ENCODE results near the gene MEAK7. TPM values are rescaled to one million over a fixed set of nuclear protein-coding genes. Genes with fewer than 3 reads are reported as not detected.

MEAK7 gene
- total RNA-seq, 1 donor from 2014 or later: 32.3 TPM

DNA sequence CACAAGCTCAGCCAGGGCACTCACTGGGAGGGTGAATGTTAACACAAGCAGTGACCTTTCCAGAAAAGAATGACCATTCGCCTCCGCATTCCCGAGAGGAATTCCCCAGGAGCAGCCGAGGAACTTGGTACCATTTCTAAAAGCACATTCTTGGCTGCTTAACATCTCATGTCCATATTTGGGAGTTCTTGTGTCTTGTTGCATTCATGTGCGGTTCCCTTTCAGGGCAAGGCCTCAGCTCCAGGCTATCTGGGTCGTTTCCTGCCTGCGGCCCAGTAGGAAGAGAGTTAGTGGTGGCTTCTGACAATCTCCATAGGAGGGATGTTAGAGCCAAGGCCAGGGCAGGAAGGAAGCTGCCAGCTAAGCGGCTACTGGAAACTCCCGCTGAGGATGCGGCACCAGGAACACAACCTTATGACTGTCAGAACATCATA lies 27.8 kb upstream of the MEAK7 start:
- H3K27me3 Mint-ChIP-seq: peaks cover 5% of the 10 kb centered on the region
- peaks cover 1% of the 10 kb centered on the region for H3K36me3 Mint-ChIP-seq (ENCODE audit: insufficient read depth)
- TF ChIP-seq, protein P1, sequence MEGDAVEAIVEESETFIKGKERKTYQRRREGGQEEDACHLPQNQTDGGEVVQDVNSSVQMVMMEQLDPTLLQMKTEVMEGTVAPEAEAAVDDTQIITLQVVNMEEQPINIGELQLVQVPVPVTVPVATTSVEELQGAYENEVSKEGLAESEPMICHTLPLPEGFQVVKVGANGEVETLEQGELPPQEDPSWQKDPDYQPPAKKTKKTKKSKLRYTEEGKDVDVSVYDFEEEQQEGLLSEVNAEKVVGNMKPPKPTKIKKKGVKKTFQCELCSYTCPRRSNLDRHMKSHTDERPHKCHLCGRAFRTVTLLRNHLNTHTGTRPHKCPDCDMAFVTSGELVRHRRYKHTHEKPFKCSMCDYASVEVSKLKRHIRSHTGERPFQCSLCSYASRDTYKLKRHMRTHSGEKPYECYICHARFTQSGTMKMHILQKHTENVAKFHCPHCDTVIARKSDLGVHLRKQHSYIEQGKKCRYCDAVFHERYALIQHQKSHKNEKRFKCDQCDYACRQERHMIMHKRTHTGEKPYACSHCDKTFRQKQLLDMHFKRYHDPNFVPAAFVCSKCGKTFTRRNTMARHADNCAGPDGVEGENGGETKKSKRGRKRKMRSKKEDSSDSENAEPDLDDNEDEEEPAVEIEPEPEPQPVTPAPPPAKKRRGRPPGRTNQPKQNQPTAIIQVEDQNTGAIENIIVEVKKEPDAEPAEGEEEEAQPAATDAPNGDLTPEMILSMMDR (IDR thresholded peaks at IDR 0.05; ENCODE audit: unreplicated experiment): no peak
- H3K4me3 Mint-ChIP-seq (ENCODE audit: low read depth): no peak overlapping the region
- peaks cover 10% of the 10 kb centered on the region for H3K4me1 Mint-ChIP-seq (ENCODE audit: low read depth)
- H3K27ac Mint-ChIP-seq: peak overlapping the region; percentile 85
- H3K9me3 Mint-ChIP-seq (ENCODE audit: low read depth): peaks cover 6% of the 10 kb centered on the region
- DNase-seq (ENCODE audit: low spot score, unreplicated experiment): no peak

DNA sequence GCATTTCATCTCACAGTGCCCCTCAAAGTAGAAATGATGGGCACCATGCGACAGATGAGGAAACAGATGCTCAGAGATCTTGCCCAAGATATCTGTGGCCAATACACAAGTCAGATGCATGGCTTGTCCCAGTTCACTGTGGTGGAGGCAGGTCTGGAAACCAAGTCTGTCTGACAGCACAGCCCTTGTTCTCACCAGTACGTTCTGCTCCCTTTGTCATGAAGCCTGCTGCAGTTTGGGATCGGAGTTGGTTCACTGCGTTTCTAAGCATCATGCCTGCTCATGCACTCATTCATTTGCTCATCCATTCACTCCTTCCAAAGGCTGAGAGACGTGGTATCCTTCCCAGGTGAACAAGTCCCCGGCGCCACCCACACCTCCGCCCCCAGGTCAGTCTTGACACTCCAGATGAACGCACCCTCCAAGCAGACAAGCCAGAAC lies 27.2 kb upstream of the MEAK7 start:
- H3K9me3 Mint-ChIP-seq (ENCODE audit: low read depth): peaks cover 6% of the 10 kb centered on the region
- TF ChIP-seq, protein P1 (IDR thresholded peaks at IDR 0.05; ENCODE audit: unreplicated experiment): no peak
- peaks cover 1% of the 10 kb centered on the region for H3K36me3 Mint-ChIP-seq (ENCODE audit: insufficient read depth)
- H3K4me1 Mint-ChIP-seq (ENCODE audit: low read depth): peaks cover 10% of the 10 kb centered on the region
- peaks cover 8% of the 10 kb centered on the region for H3K27me3 Mint-ChIP-seq
- no peak for DNase-seq (ENCODE audit: low spot score, unreplicated experiment)
- H3K4me3 Mint-ChIP-seq (ENCODE audit: low read depth): no peak overlapping the region
- H3K27ac Mint-ChIP-seq: peak overlapping the region; percentile 85

DNA sequence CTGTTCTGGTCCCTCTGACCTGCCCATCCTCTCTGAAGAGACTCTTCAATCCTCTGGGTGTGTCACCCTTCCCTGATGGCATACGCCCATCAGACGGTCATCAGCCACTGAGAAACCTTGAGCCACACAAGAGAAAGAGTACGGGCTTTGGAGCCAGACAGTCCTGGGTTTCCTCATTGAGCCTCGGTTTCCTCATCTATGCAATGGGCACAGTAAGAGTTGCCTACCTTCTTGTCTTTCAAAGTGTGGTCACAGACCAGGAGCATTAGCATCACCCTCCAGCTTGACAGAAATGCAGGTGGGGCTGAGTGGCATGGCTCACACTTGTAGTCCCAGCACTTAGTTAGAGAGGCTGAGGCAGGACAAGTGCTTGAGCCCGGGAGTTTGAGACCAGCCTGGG lies 26.1 kb upstream of the MEAK7 start:
- H3K27me3 Mint-ChIP-seq: peaks cover 9% of the 10 kb centered on the region
- no peak for DNase-seq (ENCODE audit: low spot score, unreplicated experiment)
- no peak overlapping the region for H3K4me3 Mint-ChIP-seq (ENCODE audit: low read depth)
- H3K4me1 Mint-ChIP-seq (ENCODE audit: low read depth): peaks cover 9% of the 10 kb centered on the region
- peaks cover 1% of the 10 kb centered on the region for H3K36me3 Mint-ChIP-seq (ENCODE audit: insufficient read depth)
- peaks cover 6% of the 10 kb centered on the region for H3K9me3 Mint-ChIP-seq (ENCODE audit: low read depth)
- H3K27ac Mint-ChIP-seq: no peak overlapping the region
- TF ChIP-seq, protein P1 (IDR thresholded peaks at IDR 0.05; ENCODE audit: unreplicated experiment): no peak

DNA sequence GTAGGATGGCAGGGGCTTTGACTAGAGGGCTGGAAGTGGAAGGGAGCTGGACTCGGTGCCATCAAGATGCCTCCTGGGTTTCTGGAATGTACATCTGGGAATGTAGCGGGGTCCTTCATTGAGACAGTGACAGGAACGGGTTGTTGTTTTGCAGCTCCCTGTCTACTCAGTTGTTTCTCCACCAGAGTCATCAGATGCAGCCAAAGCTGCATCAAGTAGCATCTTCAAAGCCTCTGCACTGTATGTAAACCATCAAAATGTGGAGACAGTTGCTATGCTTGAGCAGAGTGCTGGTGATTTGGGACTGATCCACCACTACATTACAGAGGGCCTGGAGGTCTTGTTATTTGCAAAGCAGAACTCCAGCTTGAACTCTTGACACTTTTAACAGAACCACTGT lies 25.1 kb upstream of the MEAK7 start:
- Mint-ChIP-seq H3K36me3 (ENCODE audit: insufficient read depth) (peaks cover 1% of the 10 kb centered on the region), H3K4me3 (ENCODE audit: low read depth) (no peak overlapping the region), H3K27me3 (peaks cover 11% of the 10 kb centered on the region), H3K9me3 (ENCODE audit: low read depth) (peaks cover 6% of the 10 kb centered on the region), H3K27ac (no peak overlapping the region), H3K4me1 (ENCODE audit: low read depth) (peaks cover 6% of the 10 kb centered on the region)
- TF ChIP-seq, protein P1 (IDR thresholded peaks at IDR 0.05; ENCODE audit: unreplicated experiment): no peak
- no peak for DNase-seq (ENCODE audit: low spot score, unreplicated experiment)

DNA sequence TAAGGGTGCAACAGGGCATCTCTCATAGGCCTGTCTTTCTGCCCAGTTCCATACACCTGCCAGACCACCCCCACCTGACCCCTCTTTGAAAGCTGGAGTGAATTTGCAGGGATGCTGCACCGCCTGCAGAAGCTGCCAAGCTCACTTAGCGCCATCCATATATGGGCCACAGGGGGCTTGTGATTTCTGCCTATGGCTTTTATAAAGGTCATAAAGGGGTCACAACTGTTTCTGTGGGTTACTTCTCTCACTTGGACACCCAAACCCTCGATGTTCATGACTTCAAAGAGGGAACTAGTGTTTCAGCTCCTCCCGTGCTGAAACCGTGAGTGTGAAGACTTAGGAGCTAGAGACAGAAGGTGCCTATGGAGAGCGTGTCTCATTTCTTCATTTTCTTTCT lies 23.9 kb upstream of the MEAK7 start:
- TF ChIP-seq, protein P1 (IDR thresholded peaks at IDR 0.05; ENCODE audit: unreplicated experiment): no peak
- DNase-seq (ENCODE audit: low spot score, unreplicated experiment): no peak
- Mint-ChIP-seq H3K4me1 (ENCODE audit: low read depth) (peaks cover 6% of the 10 kb centered on the region), H3K36me3 (ENCODE audit: insufficient read depth) (peaks cover 1% of the 10 kb centered on the region), H3K27me3 (peaks cover 11% of the 10 kb centered on the region), H3K9me3 (ENCODE audit: low read depth) (peaks cover 6% of the 10 kb centered on the region), H3K4me3 (ENCODE audit: low read depth) (no peak overlapping the region), H3K27ac (no peak overlapping the region)

Data from progenitor cell of endocrine pancreas (in vitro differentiated cells).